ENCODE results near the gene CYP2W1. TPM values are rescaled to one million over a fixed set of nuclear protein-coding genes. Genes with fewer than 3 reads are reported as not detected.

The CYP2W1 gene
- total RNA-seq, 1 experiment from 2014 or later: not detected

DNA sequence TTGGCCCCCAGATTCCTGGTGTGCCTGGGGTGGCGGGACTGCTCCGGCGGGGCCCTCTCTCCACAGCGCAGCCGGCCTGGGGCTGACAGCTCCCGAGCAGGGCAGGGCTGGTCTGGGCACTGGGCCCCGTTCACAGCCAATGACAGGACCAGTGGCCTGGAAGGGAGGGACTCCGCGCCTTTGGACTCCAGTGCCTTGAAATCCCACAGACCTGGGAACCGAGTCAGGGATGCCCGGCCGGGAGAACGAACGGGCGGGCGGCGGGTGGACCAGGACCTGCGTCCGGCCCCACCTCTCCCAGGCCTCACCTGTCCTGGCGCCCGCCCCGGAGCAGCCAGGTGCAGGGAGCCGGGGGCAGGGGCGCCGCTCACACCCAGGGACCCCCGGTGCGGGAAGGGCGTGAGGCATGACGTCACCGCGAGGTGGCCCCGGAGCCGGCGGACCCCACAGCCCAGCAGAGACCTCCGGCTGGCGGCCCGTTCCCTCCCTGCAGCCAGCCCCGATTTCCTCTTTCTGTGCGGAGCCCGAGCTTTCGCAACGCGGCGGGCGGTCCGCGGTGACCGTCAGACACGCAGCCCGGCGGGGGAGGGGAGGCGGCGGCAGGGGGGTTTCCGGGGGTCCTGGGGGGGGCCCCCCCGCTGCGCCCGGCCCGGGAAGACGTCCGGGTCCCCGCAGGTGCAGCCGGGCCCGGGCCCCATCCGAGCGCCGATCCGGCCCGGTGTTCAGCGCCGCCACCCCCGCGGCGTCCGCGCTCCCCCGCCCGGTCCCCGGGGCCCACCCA is 29.2 kb upstream of the CYP2W1 start (continued):
- TF ChIP-seq, protein P1, sequence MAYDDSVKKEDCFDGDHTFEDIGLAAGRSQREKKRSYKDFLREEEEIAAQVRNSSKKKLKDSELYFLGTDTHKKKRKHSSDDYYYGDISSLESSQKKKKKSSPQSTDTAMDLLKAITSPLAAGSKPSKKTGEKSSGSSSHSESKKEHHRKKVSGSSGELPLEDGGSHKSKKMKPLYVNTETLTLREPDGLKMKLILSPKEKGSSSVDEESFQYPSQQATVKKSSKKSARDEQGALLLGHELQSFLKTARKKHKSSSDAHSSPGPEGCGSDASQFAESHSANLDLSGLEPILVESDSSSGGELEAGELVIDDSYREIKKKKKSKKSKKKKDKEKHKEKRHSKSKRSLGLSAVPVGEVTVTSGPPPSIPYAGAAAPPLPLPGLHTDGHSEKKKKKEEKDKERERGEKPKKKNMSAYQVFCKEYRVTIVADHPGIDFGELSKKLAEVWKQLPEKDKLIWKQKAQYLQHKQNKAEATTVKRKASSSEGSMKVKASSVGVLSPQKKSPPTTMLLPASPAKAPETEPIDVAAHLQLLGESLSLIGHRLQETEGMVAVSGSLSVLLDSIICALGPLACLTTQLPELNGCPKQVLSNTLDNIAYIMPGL (CRISPR knock-in tag; IDR thresholded peaks at IDR 0.05): peak; percentile 43; the same call in 1 of the 2 replicates
- TF ChIP-seq HMGA2 (CRISPR knock-in tag; IDR thresholded peaks at IDR 0.05) (no peak), FOXJ3 (CRISPR knock-in tag; IDR thresholded peaks at IDR 0.05; ENCODE audit: borderline replicate concordance) (no peak), CBFB (CRISPR knock-in tag; IDR thresholded peaks at IDR 0.05; ENCODE audit: low read depth) (no peak), ZNF317 (CRISPR knock-in tag; IDR thresholded peaks at IDR 0.05; ENCODE audit: borderline replicate concordance, low read depth) (0 out of 2 replicates have a peak, but pooled peaks have one; percentile 31), NR2C2 (CRISPR knock-in tag; IDR thresholded peaks at IDR 0.05) (no peak), JAZF1 (CRISPR knock-in tag; IDR thresholded peaks at IDR 0.05) (no peak), ELF4 (CRISPR knock-in tag; IDR thresholded peaks at IDR 0.05; ENCODE audit: low read depth) (no peak), RELA (CRISPR knock-in tag; IDR thresholded peaks at IDR 0.05; ENCODE audit: borderline replicate concordance) (no peak), ETV6 (CRISPR knock-in tag; IDR thresholded peaks at IDR 0.05) (no peak), E2F5 (CRISPR knock-in tag; IDR thresholded peaks at IDR 0.05) (0 out of 2 replicates have a peak, but pooled peaks have one; percentile 28), GABPB1 (CRISPR knock-in tag; IDR thresholded peaks at IDR 0.05) (no peak)
- TF ChIP-seq, protein P2, sequence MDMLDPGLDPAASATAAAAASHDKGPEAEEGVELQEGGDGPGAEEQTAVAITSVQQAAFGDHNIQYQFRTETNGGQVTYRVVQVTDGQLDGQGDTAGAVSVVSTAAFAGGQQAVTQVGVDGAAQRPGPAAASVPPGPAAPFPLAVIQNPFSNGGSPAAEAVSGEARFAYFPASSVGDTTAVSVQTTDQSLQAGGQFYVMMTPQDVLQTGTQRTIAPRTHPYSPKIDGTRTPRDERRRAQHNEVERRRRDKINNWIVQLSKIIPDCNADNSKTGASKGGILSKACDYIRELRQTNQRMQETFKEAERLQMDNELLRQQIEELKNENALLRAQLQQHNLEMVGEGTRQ (CRISPR knock-in tag; IDR thresholded peaks at IDR 0.05): no peak
- TF ChIP-seq, protein P3, sequence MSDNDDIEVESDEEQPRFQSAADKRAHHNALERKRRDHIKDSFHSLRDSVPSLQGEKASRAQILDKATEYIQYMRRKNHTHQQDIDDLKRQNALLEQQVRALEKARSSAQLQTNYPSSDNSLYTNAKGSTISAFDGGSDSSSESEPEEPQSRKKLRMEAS (CRISPR knock-in tag; IDR thresholded peaks at IDR 0.05): no peak
- TF ChIP-seq, protein P4, sequence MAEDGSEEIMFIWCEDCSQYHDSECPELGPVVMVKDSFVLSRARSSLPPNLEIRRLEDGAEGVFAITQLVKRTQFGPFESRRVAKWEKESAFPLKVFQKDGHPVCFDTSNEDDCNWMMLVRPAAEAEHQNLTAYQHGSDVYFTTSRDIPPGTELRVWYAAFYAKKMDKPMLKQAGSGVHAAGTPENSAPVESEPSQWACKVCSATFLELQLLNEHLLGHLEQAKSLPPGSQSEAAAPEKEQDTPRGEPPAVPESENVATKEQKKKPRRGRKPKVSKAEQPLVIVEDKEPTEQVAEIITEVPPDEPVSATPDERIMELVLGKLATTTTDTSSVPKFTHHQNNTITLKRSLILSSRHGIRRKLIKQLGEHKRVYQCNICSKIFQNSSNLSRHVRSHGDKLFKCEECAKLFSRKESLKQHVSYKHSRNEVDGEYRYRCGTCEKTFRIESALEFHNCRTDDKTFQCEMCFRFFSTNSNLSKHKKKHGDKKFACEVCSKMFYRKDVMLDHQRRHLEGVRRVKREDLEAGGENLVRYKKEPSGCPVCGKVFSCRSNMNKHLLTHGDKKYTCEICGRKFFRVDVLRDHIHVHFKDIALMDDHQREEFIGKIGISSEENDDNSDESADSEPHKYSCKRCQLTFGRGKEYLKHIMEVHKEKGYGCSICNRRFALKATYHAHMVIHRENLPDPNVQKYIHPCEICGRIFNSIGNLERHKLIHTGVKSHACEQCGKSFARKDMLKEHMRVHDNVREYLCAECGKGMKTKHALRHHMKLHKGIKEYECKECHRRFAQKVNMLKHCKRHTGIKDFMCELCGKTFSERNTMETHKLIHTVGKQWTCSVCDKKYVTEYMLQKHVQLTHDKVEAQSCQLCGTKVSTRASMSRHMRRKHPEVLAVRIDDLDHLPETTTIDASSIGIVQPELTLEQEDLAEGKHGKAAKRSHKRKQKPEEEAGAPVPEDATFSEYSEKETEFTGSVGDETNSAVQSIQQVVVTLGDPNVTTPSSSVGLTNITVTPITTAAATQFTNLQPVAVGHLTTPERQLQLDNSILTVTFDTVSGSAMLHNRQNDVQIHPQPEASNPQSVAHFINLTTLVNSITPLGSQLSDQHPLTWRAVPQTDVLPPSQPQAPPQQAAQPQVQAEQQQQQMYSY (CRISPR knock-in tag; IDR thresholded peaks at IDR 0.05): peak; percentile 52; the same call in 1 of the 2 replicates
- TF ChIP-seq, protein P5, sequence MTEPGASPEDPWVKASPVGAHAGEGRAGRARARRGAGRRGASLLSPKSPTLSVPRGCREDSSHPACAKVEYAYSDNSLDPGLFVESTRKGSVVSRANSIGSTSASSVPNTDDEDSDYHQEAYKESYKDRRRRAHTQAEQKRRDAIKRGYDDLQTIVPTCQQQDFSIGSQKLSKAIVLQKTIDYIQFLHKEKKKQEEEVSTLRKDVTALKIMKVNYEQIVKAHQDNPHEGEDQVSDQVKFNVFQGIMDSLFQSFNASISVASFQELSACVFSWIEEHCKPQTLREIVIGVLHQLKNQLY (CRISPR knock-in tag; IDR thresholded peaks at IDR 0.05): no peak
